ENCODE data around the gene ITPR3. TPM values are rescaled to one million over a fixed set of nuclear protein-coding genes. Genes with fewer than 3 reads are reported as not detected.

Gene ITPR3
- total RNA-seq, 2 donors from 2014 or later: 57.0 to 59.7 TPM

DNA sequence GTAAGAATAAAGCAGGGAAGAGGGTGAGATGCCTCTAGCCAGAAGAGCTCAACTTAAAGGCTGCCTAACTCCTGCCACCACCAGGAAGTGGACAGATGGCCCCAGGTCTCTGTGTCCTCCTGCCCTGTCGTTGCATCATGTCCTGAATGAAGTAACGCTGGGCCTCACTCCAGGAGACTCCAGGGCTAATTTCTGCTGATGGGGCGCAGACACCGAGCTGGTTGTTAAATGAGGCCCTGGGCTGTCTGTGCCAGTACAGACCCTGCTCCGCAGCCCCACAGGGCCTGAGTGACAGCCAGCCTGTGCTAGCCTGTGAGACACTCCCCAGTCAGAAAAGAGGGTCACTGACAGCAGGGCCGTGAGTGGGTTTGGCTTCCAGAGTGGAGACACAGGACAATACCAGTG lies 119.1 kb downstream of the ITPR3 start:
- H3K27me3 Mint-ChIP-seq: peaks cover 15% of the 10 kb centered on the region
- H3K36me3 Mint-ChIP-seq (ENCODE audit: low read depth): no peaks in the 10 kb centered on the region
- peaks cover 5% of the 10 kb centered on the region for H3K4me1 Mint-ChIP-seq
- H3K9me3 Mint-ChIP-seq: no peaks in the 10 kb centered on the region
- no peak for ATAC-seq (replicated peaks)
- no peak overlapping the region for H3K27ac Mint-ChIP-seq
- no peak overlapping the region for H3K4me3 Mint-ChIP-seq

GRCh38 chr6:33740794-33741193 lies 119.7 kb downstream of the ITPR3 start:
- no peak overlapping the region for H3K4me3 Mint-ChIP-seq
- peaks cover 15% of the 10 kb centered on the region for H3K27me3 Mint-ChIP-seq
- ATAC-seq (replicated peaks): no peak
- no peak overlapping the region for H3K27ac Mint-ChIP-seq
- no peaks in the 10 kb centered on the region for H3K9me3 Mint-ChIP-seq
- H3K4me1 Mint-ChIP-seq: peaks cover 5% of the 10 kb centered on the region
- no peaks in the 10 kb centered on the region for H3K36me3 Mint-ChIP-seq (ENCODE audit: low read depth)

DNA sequence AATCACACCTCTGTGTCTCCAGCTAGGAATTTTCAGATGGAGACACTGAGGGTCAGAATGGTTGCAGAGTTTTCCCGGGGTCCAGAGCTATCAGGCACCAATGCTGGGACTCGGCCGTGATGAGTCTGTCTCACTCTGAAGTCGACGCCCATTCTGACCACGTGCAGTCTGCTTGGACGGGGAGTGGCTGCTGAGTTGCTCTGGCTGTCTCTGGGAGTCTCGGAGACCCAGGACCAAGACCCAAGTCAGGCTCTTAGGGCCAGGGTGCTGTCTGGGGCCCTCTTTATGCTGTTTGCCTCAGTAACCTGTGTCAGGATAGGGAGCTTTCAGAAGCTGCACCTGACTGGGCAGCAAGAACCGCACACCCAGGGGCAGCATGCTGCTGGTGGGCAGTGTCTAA lies 121.0 kb downstream of the ITPR3 start:
- H3K4me1 Mint-ChIP-seq: peaks cover 5% of the 10 kb centered on the region
- no peaks in the 10 kb centered on the region for H3K9me3 Mint-ChIP-seq
- no peak overlapping the region for H3K27ac Mint-ChIP-seq
- no peak for ATAC-seq (replicated peaks)
- H3K27me3 Mint-ChIP-seq: peaks cover 15% of the 10 kb centered on the region
- no peak overlapping the region for H3K4me3 Mint-ChIP-seq
- H3K36me3 Mint-ChIP-seq (ENCODE audit: low read depth): no peaks in the 10 kb centered on the region

- Mint-ChIP-seq H3K9me3 (no peaks in the 10 kb centered on the region), H3K27me3 (peaks cover 19% of the 10 kb centered on the region), H3K36me3 (ENCODE audit: low read depth) (no peaks in the 10 kb centered on the region), H3K27ac (no peak overlapping the region), H3K4me3 (no peak overlapping the region), H3K4me1 (peaks cover 5% of the 10 kb centered on the region)
- no peak for ATAC-seq (replicated peaks)
These were observed 121.7 kb downstream of the ITPR3 start for GRCh38 chr6:33742837-33743236.

- H3K36me3 Mint-ChIP-seq (ENCODE audit: low read depth): no peaks in the 10 kb centered on the region
These were observed 123.1 kb downstream of the ITPR3 start for GRCh38 chr6:33744001-33744848.

GRCh38 chr6:33744895-33745546 lies 123.9 kb downstream of the ITPR3 start:
- H3K27me3 Mint-ChIP-seq: peaks cover 22% of the 10 kb centered on the region

More at GRCh38 chr6:33744001-33744848, 123.1 kb downstream of the ITPR3 start:
- no peak overlapping the region for H3K27ac Mint-ChIP-seq
- H3K4me3 Mint-ChIP-seq: no peak overlapping the region
- ATAC-seq (replicated peaks): peak; percentile 84
- H3K9me3 Mint-ChIP-seq: no peaks in the 10 kb centered on the region
- peaks cover 5% of the 10 kb centered on the region for H3K4me1 Mint-ChIP-seq
- peaks cover 19% of the 10 kb centered on the region for H3K27me3 Mint-ChIP-seq

GRCh38 chr6:33745548-33745947 lies 124.4 kb downstream of the ITPR3 start:
- Mint-ChIP-seq H3K9me3 (no peaks in the 10 kb centered on the region), H3K27ac (no peak overlapping the region), H3K36me3 (ENCODE audit: low read depth) (no peaks in the 10 kb centered on the region), H3K27me3 (peaks cover 23% of the 10 kb centered on the region), H3K4me3 (no peak overlapping the region), H3K4me1 (peaks cover 5% of the 10 kb centered on the region)
- ATAC-seq (replicated peaks): no peak

More at GRCh38 chr6:33744895-33745546, 123.9 kb downstream of the ITPR3 start:
- H3K4me3 Mint-ChIP-seq: no peak overlapping the region
- no peak for ATAC-seq (replicated peaks)
- peaks cover 5% of the 10 kb centered on the region for H3K4me1 Mint-ChIP-seq
- no peak overlapping the region for H3K27ac Mint-ChIP-seq
- no peaks in the 10 kb centered on the region for H3K36me3 Mint-ChIP-seq (ENCODE audit: low read depth)
- H3K9me3 Mint-ChIP-seq: no peaks in the 10 kb centered on the region

Other genes starting within 250 kb of the ITPR3 start
- 100 to 1,000 TPM; 101 to 108 TPM for gene KIFC1, start 229.5 kb upstream of the ITPR3 start, total RNA-seq
- 100 to 1,000 TPM in 1 of 2 donors, 10 to 100 TPM in 1; 27.2 to 133 TPM for gene PHF1, start 210.3 kb upstream of the ITPR3 start, total RNA-seq
- gene CUTA, start 203.2 kb upstream of the ITPR3 start, total RNA-seq: 100 to 1,000 TPM; 163 to 248 TPM
- gene SYNGAP1, start 201.3 kb upstream of the ITPR3 start, total RNA-seq: 100 to 1,000 TPM in 1 of 2 donors, 10 to 100 TPM in 1; 43.2 to 156 TPM
- gene ZBTB9, start 166.7 kb upstream of the ITPR3 start, total RNA-seq: 10 to 100 TPM; 11.6 to 12.5 TPM
- gene BAK1, start 41.0 kb upstream of the ITPR3 start, total RNA-seq: 10 to 100 TPM; 48.8 to 61.9 TPM
- gene UQCC2, start 90.4 kb downstream of the ITPR3 start, total RNA-seq: 100 to 1,000 TPM in 1 of 2 donors, 10 to 100 TPM in 1; 65.5 to 112 TPM
- not detected for gene IP6K3, start 125.6 kb downstream of the ITPR3 start, total RNA-seq
- gene LEMD2, start 167.8 kb downstream of the ITPR3 start, total RNA-seq: 10 to 100 TPM; 51.0 to 54.3 TPM
- not detected for gene MLN, start 182.7 kb downstream of the ITPR3 start, total RNA-seq